Measurements from ENCODE around the gene SYNE2.

DNA sequence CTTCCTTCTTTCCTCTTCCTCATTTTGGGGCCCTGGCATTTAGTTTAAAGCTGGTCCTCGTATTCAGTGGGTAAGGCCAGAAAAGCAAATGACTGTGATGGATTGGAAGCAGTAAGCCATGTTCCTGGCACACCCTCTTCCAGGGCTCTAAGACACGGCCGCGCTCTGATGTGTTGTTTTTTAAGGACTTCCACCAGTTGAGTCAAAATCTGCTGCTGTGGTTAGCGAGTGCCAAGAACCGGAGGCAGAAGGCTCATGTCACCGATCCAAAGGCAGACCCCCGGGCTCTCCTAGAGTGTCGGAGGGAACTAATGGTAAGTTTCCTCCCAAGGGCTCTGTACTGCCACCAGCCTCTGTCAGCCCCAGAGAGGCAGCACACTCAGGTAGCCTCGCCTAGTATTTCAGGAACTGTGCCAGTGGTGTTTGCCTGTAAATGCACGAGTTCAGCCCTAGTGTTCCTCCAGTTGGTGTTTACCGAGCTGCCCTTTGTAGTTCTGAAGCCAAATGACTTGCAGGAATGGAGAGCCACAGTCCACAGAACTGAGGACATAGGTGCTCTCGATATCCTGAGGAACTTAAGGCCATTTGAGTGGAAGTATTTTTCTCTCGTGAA, 368.7 kb downstream of the SYNE2 start:
- TF ChIP-seq, protein P1, sequence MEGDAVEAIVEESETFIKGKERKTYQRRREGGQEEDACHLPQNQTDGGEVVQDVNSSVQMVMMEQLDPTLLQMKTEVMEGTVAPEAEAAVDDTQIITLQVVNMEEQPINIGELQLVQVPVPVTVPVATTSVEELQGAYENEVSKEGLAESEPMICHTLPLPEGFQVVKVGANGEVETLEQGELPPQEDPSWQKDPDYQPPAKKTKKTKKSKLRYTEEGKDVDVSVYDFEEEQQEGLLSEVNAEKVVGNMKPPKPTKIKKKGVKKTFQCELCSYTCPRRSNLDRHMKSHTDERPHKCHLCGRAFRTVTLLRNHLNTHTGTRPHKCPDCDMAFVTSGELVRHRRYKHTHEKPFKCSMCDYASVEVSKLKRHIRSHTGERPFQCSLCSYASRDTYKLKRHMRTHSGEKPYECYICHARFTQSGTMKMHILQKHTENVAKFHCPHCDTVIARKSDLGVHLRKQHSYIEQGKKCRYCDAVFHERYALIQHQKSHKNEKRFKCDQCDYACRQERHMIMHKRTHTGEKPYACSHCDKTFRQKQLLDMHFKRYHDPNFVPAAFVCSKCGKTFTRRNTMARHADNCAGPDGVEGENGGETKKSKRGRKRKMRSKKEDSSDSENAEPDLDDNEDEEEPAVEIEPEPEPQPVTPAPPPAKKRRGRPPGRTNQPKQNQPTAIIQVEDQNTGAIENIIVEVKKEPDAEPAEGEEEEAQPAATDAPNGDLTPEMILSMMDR (IDR thresholded peaks at IDR 0.05) = no peak
- no peak for TF ChIP-seq POLR2A (IDR thresholded peaks at IDR 0.05)
